ENCODE measurements around the gene OR5D13. TPM values are rescaled to one million over a fixed set of nuclear protein-coding genes. Genes with fewer than 3 reads are reported as not detected.

Gene OR5D13
- not detected in 2 replicates for total RNA-seq

- DNase-seq (ENCODE audit: low read depth in 2 of 2) = no peak
Measured at GRCh38 chr11:55773138-55773537, at the start of gene OR5D13. Gene OR5D13, plus strand, starts transcription at chr11:55773438. Its CDS starts 0 bp downstream, at chr11:55773438.

- no peak for DNase-seq (ENCODE audit: low read depth in 2 of 2)
Measured at GRCh38 chr11:55726715-55727324, 46.4 kb upstream of the OR5D13 start.

- no peak for DNase-seq (ENCODE audit: low read depth in 2 of 2)
Measured at GRCh38 chr11:55732936-55733335, 40.3 kb upstream of the OR5D13 start.

GRCh38 chr11:55791606-55792005 is 18.4 kb downstream of the OR5D13 start:
- DNase-seq (ENCODE audit: low read depth in 2 of 2) = no peak

- no peak for DNase-seq (ENCODE audit: low read depth in 2 of 2)
Measured at GRCh38 chr11:55793321-55793720, 20.1 kb downstream of the OR5D13 start.

- DNase-seq (ENCODE audit: low read depth in 2 of 2) = no peak
Measured at GRCh38 chr11:55795256-55795655, 22.0 kb downstream of the OR5D13 start, which contains the start of gene OR5D14. Gene OR5D14, plus strand, starts transcription at chr11:55795556. Its CDS starts 0 bp downstream, at chr11:55795556.

- no peak for DNase-seq (ENCODE audit: low read depth in 2 of 2)
Measured at GRCh38 chr11:55806248-55806647, 33.0 kb downstream of the OR5D13 start.

GRCh38 chr11:55811067-55811466 is 37.8 kb downstream of the OR5D13 start, which contains the start of gene OR5L1:
Gene OR5L1, plus strand, starts transcription at chr11:55811367. Its CDS starts 100 bp downstream, at chr11:55811467.
- no peak for DNase-seq (ENCODE audit: low read depth in 2 of 2)

- DNase-seq (ENCODE audit: low read depth in 2 of 2) = no peak
Measured at GRCh38 chr11:55819330-55819729, 46.1 kb downstream of the OR5D13 start, which contains the start of gene OR5D18. Gene OR5D18, plus strand, starts transcription at chr11:55819630. Its CDS starts 0 bp downstream, at chr11:55819630.

Other genes with a start within 250 kb of the OR5D13 start
- gene OR4C15, start 219.0 kb upstream of the OR5D13 start, total RNA-seq = not detected in 2 replicates
- gene OR4C16, start 201.3 kb upstream of the OR5D13 start, total RNA-seq = not detected in 2 replicates
- gene OR4C11, start 165.8 kb upstream of the OR5D13 start, total RNA-seq = not detected in 2 replicates
- not detected in 2 replicates for gene OR4P4, start 138.3 kb upstream of the OR5D13 start, total RNA-seq
- not detected in 2 replicates for gene OR4S2, start 125.1 kb upstream of the OR5D13 start, total RNA-seq
- not detected in 2 replicates for gene OR4C6, start 111.2 kb upstream of the OR5D13 start, total RNA-seq
- gene OR5D14, start 22.1 kb downstream of the OR5D13 start, total RNA-seq = not detected in 2 replicates
- gene OR5L1, start 37.9 kb downstream of the OR5D13 start, total RNA-seq = not detected in 2 replicates
- gene OR5D18, start 46.2 kb downstream of the OR5D13 start, total RNA-seq = not detected in 2 replicates
- gene OR5L2, start 53.8 kb downstream of the OR5D13 start, total RNA-seq = not detected in 2 replicates
- not detected in 2 replicates for gene OR5D16, start 65.3 kb downstream of the OR5D13 start, total RNA-seq
- gene TRIM51, start 109.9 kb downstream of the OR5D13 start, total RNA-seq = not detected in 2 replicates
- not detected in 2 replicates for gene OR5W2, start 141.1 kb downstream of the OR5D13 start, total RNA-seq
- gene OR5I1, start 163.0 kb downstream of the OR5D13 start, total RNA-seq = not detected in 2 replicates
- not detected in 2 replicates for gene OR10AG1, start 196.5 kb downstream of the OR5D13 start, total RNA-seq
- gene OR5F1, start 221.2 kb downstream of the OR5D13 start, total RNA-seq = not detected in 2 replicates